Measurements from ENCODE around the gene TAS2R50.

- no peak for TF ChIP-seq SIN3A (IDR thresholded peaks at IDR 0.05; ENCODE audit: borderline replicate concordance, insufficient read depth, low read length)
- TF ChIP-seq POLR2AphosphoS5 (IDR thresholded peaks at IDR 0.05; ENCODE audit: low read depth, low read length) = no peak
- TF ChIP-seq TAF1 (IDR thresholded peaks at IDR 0.05; ENCODE audit: borderline replicate concordance, insufficient read depth, low read length) = no peak
- TF ChIP-seq, protein P1, sequence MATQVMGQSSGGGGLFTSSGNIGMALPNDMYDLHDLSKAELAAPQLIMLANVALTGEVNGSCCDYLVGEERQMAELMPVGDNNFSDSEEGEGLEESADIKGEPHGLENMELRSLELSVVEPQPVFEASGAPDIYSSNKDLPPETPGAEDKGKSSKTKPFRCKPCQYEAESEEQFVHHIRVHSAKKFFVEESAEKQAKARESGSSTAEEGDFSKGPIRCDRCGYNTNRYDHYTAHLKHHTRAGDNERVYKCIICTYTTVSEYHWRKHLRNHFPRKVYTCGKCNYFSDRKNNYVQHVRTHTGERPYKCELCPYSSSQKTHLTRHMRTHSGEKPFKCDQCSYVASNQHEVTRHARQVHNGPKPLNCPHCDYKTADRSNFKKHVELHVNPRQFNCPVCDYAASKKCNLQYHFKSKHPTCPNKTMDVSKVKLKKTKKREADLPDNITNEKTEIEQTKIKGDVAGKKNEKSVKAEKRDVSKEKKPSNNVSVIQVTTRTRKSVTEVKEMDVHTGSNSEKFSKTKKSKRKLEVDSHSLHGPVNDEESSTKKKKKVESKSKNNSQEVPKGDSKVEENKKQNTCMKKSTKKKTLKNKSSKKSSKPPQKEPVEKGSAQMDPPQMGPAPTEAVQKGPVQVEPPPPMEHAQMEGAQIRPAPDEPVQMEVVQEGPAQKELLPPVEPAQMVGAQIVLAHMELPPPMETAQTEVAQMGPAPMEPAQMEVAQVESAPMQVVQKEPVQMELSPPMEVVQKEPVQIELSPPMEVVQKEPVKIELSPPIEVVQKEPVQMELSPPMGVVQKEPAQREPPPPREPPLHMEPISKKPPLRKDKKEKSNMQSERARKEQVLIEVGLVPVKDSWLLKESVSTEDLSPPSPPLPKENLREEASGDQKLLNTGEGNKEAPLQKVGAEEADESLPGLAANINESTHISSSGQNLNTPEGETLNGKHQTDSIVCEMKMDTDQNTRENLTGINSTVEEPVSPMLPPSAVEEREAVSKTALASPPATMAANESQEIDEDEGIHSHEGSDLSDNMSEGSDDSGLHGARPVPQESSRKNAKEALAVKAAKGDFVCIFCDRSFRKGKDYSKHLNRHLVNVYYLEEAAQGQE (IDR thresholded peaks at IDR 0.05; ENCODE audit: insufficient read depth in 1 of 2, low read depth in 2 of 2, low read length in 2 of 2) = no peak
These were observed 34.1 kb downstream of the TAS2R50 start for GRCh38 chr12:10952645-10953044.

Measured in PFSK-1 (cell line).